Gastrocnemius medialis (tissue), 4 donors: Measurements from ENCODE around the gene MINDY1. TPM values are rescaled to one million over a fixed set of nuclear protein-coding genes. Genes with fewer than 3 reads are reported as not detected.

ENCODE experiments used
- ATAC-seq, 2 donors: fragments of 150-250 bp; one replicate each; pipeline ENCODE4 v1.9.1; 2016
- DNase-seq, 2 donors: peaks; one replicate each; pipeline ENCODE4 v3.0.0-alpha.2; 2019
- H3K27ac ChIP-seq, 4 donors: fragments of 200-600 bp; sonication (generic); 1 replicate in 1 of 4; 2 replicates in 3 of 4; pipeline ENCODE4 v1.5.1; 2016 to 2018; ENCODE audit warnings: mild to moderate bottlenecking in 2 of 4, moderate library complexity in 1 of 4
- H3K27me3 ChIP-seq, 3 donors: fragments of 200-600 bp; sonication (generic) in 2 of 3; 1 replicate in 1 of 3; 2 replicates in 2 of 3; pipeline versions ENCODE4 v1.5.1 to v1.6.0; 2016 to 2019; ENCODE audit warnings: mild to moderate bottlenecking in 1 of 3, moderate library complexity in 1 of 3
- H3K36me3 ChIP-seq, 2 donors: fragments of 200-600 bp; sonication (generic) in 1 of 2; one replicate each; pipeline ENCODE4 v1.5.1; 2017 to 2018
- H3K4me1 ChIP-seq, 2 donors: fragments of 200-600 bp; sonication (generic) in 1 of 2; one replicate each; pipeline ENCODE4 v1.5.1; 2016 to 2017; ENCODE audit warnings: mild to moderate bottlenecking in 2 of 2
- H3K4me3 ChIP-seq, 4 donors: fragments of 200-600 bp; sonication (generic) in 3 of 4; 1 replicate in 1 of 4; 2 replicates in 3 of 4; pipeline ENCODE4 v1.5.1; 2016 to 2019; ENCODE audit warnings: mild to moderate bottlenecking in 2 of 4
- H3K9me3 ChIP-seq, 3 donors: fragments of 200-600 bp; sonication (generic) in 2 of 3; 1 replicate in 1 of 3; 2 replicates in 2 of 3; pipeline ENCODE4 v1.5.1; 2016 to 2019
- POLR2A ChIP-seq, 2 donors: fragments of 450-650 bp; IDR thresholded peaks; one replicate each; pipeline ENCODE4 v1.6.1; 2017; ENCODE audit warnings: antibody characterized with exemption in 2 of 2, mild to moderate bottlenecking in 2 of 2, moderate library complexity in 2 of 2
- in situ Hi-C, 4 donors: fragments of 200-750 bp; cut with MboI; loops; one replicate each; pipeline versions ENCODE4 v1.15.0 to v1.8.0; 2017; ENCODE audit warnings: low sequenced_read_pairs in 4 of 4
- intact Hi-C: fragments of 100-400 bp; cut with DNase I; formaldehyde crosslinking; loops from one replicate; pipeline ENCODE4 v1.15.1; 2023; ENCODE audit warnings: low total_unique reads
- total RNA-seq, 4 donors: library from RNA; depleted of rRNA; stranded (reverse); fragments of >200 nt; gene quantifications; one replicate each; pipeline versions ENCODE4 v1.1.0 to v1.2.3, GENCODE V29; 2016
- TF ChIP-seq, protein P1 (sequence below), 5 experiments: fragments of 450-650 bp in 3 of 5; fragments of 200-600 bp in 2 of 5; sonication (generic) in 2 of 5; IDR thresholded peaks in 4 of 5; conservative IDR thresholded peaks in 1 of 5; 1 replicate in 4 of 5; 2 replicates in 1 of 5; pipeline ENCODE4 v1.5.1; 2016 to 2019; ENCODE audit warnings: antibody characterized with exemption in 5 of 5, mild to moderate bottlenecking in 3 of 5, moderate library complexity in 3 of 5

Gene MINDY1
- total RNA-seq, 4 donors from 2014 or later: 13.4 to 22.8 (median 19.7) TPM

DNA sequence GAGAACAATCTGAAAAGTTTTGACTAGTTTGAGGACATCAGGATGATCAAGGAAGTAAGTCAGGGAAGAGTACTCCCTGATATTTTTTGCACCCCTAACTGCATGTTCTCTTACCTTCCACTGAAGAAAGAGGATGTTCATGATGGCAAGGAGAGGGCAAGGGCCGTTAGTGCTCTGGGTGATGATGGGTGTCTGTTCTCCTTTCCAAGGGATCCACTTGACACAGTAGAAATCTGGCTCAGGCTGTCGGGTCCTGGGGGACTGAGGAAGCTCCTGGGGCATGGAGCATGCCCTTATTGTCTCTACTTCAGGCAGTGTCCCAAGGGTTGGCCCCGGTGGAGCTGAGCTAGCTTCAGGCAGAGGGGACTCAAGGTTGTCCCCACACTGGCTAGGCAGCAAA is 4.7 kb downstream of the MINDY1 start:
- in situ Hi-C loops: no loop called here

DNA sequence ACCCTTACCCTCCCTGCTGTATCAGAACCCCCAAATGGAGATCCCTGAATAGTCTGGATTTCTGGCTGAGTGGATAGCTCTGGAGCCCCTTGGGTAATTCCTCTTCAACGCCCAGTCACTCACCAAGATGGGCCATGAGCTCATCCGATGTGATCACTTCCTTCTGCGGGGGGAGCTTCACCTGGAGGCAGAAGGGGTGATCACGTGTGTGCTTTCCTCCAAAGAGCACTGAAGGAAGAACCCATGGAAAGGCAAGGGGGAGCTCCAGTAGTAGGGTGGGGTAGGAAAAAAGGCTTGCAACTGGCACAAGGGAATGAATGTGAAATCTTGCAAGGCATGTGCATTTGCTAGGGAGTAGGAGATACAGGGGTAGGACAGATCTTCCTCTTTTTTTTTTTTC is 5.1 kb downstream of the MINDY1 start:
- ATAC-seq: no peak
- no peak for DNase-seq
- TF ChIP-seq, protein P1, sequence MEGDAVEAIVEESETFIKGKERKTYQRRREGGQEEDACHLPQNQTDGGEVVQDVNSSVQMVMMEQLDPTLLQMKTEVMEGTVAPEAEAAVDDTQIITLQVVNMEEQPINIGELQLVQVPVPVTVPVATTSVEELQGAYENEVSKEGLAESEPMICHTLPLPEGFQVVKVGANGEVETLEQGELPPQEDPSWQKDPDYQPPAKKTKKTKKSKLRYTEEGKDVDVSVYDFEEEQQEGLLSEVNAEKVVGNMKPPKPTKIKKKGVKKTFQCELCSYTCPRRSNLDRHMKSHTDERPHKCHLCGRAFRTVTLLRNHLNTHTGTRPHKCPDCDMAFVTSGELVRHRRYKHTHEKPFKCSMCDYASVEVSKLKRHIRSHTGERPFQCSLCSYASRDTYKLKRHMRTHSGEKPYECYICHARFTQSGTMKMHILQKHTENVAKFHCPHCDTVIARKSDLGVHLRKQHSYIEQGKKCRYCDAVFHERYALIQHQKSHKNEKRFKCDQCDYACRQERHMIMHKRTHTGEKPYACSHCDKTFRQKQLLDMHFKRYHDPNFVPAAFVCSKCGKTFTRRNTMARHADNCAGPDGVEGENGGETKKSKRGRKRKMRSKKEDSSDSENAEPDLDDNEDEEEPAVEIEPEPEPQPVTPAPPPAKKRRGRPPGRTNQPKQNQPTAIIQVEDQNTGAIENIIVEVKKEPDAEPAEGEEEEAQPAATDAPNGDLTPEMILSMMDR (IDR thresholded peaks at IDR 0.05 in 4 of 5, conservative IDR thresholded peaks at IDR 0.05 in 1 of 5): no peak
- no peak for TF ChIP-seq POLR2A (IDR thresholded peaks at IDR 0.05)
- Histone ChIP-seq H3K27me3 (no peaks in the 10 kb centered on the region), H3K4me3 (no peak overlapping the region), H3K27ac (no peak overlapping the region), H3K4me1 (peaks cover 36 to 40% of the 10 kb centered on the region in 2 donors), H3K36me3 (peaks cover 0 to 57% of the 10 kb centered on the region in 2 donors), H3K9me3 (no peaks in the 10 kb centered on the region)
- in situ Hi-C loops (no loop called here), intact Hi-C loops (loop anchor here (5.0 to 10.0 kb wide), 2 partner anchors 124 to 253 kb away; partner anchors contain the start of genes ARNT and PSMD4)

More for the DNA sequence above, 4.7 kb downstream of the MINDY1 start:
- intact Hi-C loops: loop anchor here (5.0 to 10.0 kb wide), 2 partner anchors 125 to 253 kb away; partner anchors contain the start of genes ARNT and PSMD4
- Histone ChIP-seq H3K36me3 (peaks cover 0 to 54% of the 10 kb centered on the region in 2 donors), H3K4me1 (peaks cover 39 to 43% of the 10 kb centered on the region in 2 donors), H3K27me3 (no peaks in the 10 kb centered on the region), H3K4me3 (no peak overlapping the region), H3K27ac (no peak overlapping the region), H3K9me3 (no peaks in the 10 kb centered on the region)
- TF ChIP-seq, protein P1 (IDR thresholded peaks at IDR 0.05 in 4 of 5, conservative IDR thresholded peaks at IDR 0.05 in 1 of 5): no peak
- no peak for TF ChIP-seq POLR2A (IDR thresholded peaks at IDR 0.05)
- DNase-seq (no peak), ATAC-seq (no peak)

DNA sequence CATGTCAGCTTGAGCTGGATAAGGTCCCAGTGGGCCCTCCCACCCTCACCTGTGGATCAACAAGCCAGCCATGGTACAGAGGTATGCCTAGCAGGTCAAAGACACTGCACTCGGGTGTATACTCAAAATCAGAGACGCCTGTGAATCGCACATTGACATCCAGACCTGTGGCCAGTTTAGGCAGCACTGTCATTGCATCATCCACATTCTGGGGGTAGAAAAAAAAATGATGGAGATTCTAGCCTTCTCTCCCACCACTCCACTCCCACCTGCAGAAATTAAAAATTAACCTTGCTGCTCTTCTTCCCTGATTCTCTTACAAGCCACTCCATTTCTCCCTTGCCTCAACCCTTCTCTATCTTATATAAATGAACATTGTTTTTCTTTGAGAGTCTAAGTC is 6.3 kb downstream of the MINDY1 start:
- Histone ChIP-seq H3K27me3 (no peaks in the 10 kb centered on the region), H3K9me3 (no peaks in the 10 kb centered on the region), H3K4me1 (peaks cover 34 to 38% of the 10 kb centered on the region in 2 donors), H3K36me3 (peaks cover 0 to 57% of the 10 kb centered on the region in 2 donors), H3K4me3 (no peak overlapping the region), H3K27ac (no peak overlapping the region)
- intact Hi-C loops (loop anchor here (5.0 to 10.0 kb wide), 2 partner anchors 123 to 254 kb away; partner anchors contain the start of genes ARNT and PSMD4), in situ Hi-C loops (no loop called here)
- TF ChIP-seq, protein P1 (IDR thresholded peaks at IDR 0.05 in 4 of 5, conservative IDR thresholded peaks at IDR 0.05 in 1 of 5): no peak
- TF ChIP-seq POLR2A (IDR thresholded peaks at IDR 0.05): no peak
- DNase-seq (no peak), ATAC-seq (no peak)

DNA sequence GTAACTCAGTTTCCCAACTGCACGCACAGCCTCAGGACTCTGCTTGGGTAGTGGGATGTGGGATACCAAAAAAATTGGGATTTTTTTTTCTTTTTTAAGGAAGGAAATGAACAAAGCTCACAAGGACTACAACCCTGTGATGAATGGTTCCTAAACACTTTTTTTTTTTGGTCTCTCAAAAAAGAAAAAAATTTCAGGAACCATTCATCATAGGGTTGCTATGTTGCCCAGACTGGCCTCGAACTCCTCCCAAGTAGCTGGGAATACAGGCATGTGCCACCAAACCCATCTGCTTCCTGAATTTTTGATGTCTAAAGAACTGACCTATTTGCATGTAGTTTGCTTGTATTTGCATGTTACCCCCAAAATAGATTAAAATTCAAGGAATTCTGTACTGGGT is 6.8 kb downstream of the MINDY1 start:
- DNase-seq (no peak), ATAC-seq (no peak)
- H3K4me1 ChIP-seq: peaks cover 34% of the 10 kb centered on the region in 2 donors
- H3K27ac ChIP-seq: no peak overlapping the region
- no peak for TF ChIP-seq POLR2A (IDR thresholded peaks at IDR 0.05)
- TF ChIP-seq, protein P1 (IDR thresholded peaks at IDR 0.05 in 4 of 5, conservative IDR thresholded peaks at IDR 0.05 in 1 of 5): no peak
- H3K27me3 ChIP-seq: no peaks in the 10 kb centered on the region
- no peaks in the 10 kb centered on the region for H3K9me3 ChIP-seq
- intact Hi-C loops (loop anchor here (5.0 to 10.0 kb wide), 2 partner anchors 123 to 255 kb away; partner anchors contain the start of genes ARNT and PSMD4), in situ Hi-C loops (no loop called here)
- peaks cover 0 to 57% of the 10 kb centered on the region in 2 donors for H3K36me3 ChIP-seq
- no peak overlapping the region for H3K4me3 ChIP-seq
